Spleen (tissue), 11 donors: Measurements from ENCODE around the gene SNAPC2. TPM values are rescaled to one million over a fixed set of nuclear protein-coding genes. Genes with fewer than 3 reads are reported as not detected.
A peak's percentile ranks its signal among the peaks of the same experiment; 100 is the strongest.

ENCODE experiments used
- DNase-seq: peaks from one replicate; pipeline ENCODE4 v3.0.0-alpha.2; 2020
- H3K27ac ChIP-seq, 8 donors: fragments of 200-600 bp; sonication (generic) in 7 of 8; 1 replicate in 4 of 8; 2 replicates in 4 of 8; pipeline versions ENCODE4 v1.5.0 to v1.8.0; 2016 to 2021; ENCODE audit warnings: inconsistent platforms in 4 of 8, mild to moderate bottlenecking in 4 of 8, moderate library complexity in 1 of 8
- H3K27me3 ChIP-seq, 7 donors: fragments of 200-600 bp; sonication (generic) in 6 of 7; replicated peaks in 1 of 7; 1 replicate in 4 of 7; 2 replicates in 3 of 7; pipeline versions ENCODE4 v1.5.0 to v1.8.0; 2016 to 2021; ENCODE audit warnings: inconsistent platforms in 3 of 7, mild to moderate bottlenecking in 1 of 7
- H3K36me3 ChIP-seq, 6 donors: fragments of 200-600 bp; sonication (generic) in 5 of 6; 1 replicate in 4 of 6; 2 replicates in 2 of 6; pipeline versions ENCODE4 v1.5.0 to v1.8.0; 2016 to 2021; ENCODE audit warnings: inconsistent platforms in 2 of 6
- H3K4me1 ChIP-seq, 6 donors: fragments of 200-600 bp; sonication (generic) in 5 of 6; 1 replicate in 3 of 6; 2 replicates in 3 of 6; pipeline versions ENCODE4 v1.5.0 to v1.8.0; 2016 to 2021; ENCODE audit warnings: inconsistent platforms in 3 of 6
- H3K4me3 ChIP-seq, 8 donors: fragments of 200-600 bp; sonication (generic) in 7 of 8; 1 replicate in 4 of 8; 2 replicates in 4 of 8; pipeline versions ENCODE4 v1.5.0 to v1.8.0; 2016 to 2021; ENCODE audit warnings: inconsistent platforms in 4 of 8, mild to moderate bottlenecking in 4 of 8, moderate library complexity in 2 of 8
- H3K9me3 ChIP-seq, 8 donors: fragments of 200-600 bp; sonication (generic) in 7 of 8; 1 replicate in 4 of 8; 2 replicates in 4 of 8; pipeline versions ENCODE4 v1.5.0 to v1.8.0; 2016 to 2021; ENCODE audit warnings: inconsistent platforms in 4 of 8
- CTCF ChIP-seq, 11 experiments: fragments of 200-600 bp in 7 of 11; fragments of 450-650 bp in 4 of 11; sonication (generic) in 4 of 11; IDR thresholded peaks in 8 of 11; conservative IDR thresholded peaks in 3 of 11; 1 replicate in 7 of 11; 2 replicates in 4 of 11; pipeline versions ENCODE4 v1.4.0 to v1.8.0; 2016 to 2021; ENCODE audit warnings: antibody characterized with exemption in 11 of 11, inconsistent platforms in 4 of 11, mild to moderate bottlenecking in 1 of 11
- POLR2A ChIP-seq, 3 donors: fragments of 450-650 bp; IDR thresholded peaks; one replicate each; pipeline ENCODE4 v1.5.1; 2017; ENCODE audit warnings: antibody characterized with exemption in 3 of 3, mild to moderate bottlenecking in 1 of 3
- POLR2AphosphoS5 ChIP-seq, 3 donors: sonication (generic); formaldehyde crosslinking; IDR thresholded peaks; one replicate each; pipeline ENCODE4 v1.5.1; 2017; ENCODE audit warnings: antibody characterized with exemption in 3 of 3
- WGBS, 5 donors: extraction: QIAGEN DNeasy Blood & Tissue Kit in 3 of 5; methylation state at CpG; one replicate each; pipeline versions ENCODE4 v1.1.5 to v1.1.7; 2013 to 2018; 5-methylcytosine and 5-hydroxymethylcytosine counted together
- intact Hi-C: fragments of 100-400 bp; cut with DNase I; formaldehyde crosslinking; loops from one replicate; pipeline ENCODE4 v1.15.0; 2023; ENCODE audit warnings: low total_unique reads
- polyA plus RNA-seq, 3 donors: library from polyadenylated mRNA; stranded (reverse); fragments of 200-250 nt; gene quantifications; one replicate each; pipeline ENCODE4 v1.2.1, GENCODE V29; 2013
- total RNA-seq, 7 donors: library from RNA; depleted of rRNA in 3 of 7; stranded (reverse); fragments of >200 nt in 3 of 7; fragmentation: NEBNext Ultra II Directional in 4 of 7; extraction: Animal tissue kit (Norgen Biotek cat#: 25700) in 4 of 7; gene quantifications; one replicate each; pipeline versions ENCODE4 v1.1.0 to v1.2.1, GENCODE V29; 2016 to 2021
- donor health status: healthy with polysubstance abuse.
- donor health status: DM: no; HTN: no; CAD: no; lungs with moderate emphysema.
- donor health status: DM: no; HTN: no; CAD: no.
- donor health status: Bipolar disorder and iron deficiency.
- donor health status: healthy.
- donor health status: DM: no; HTN: no; CAD: no.
- donor health status: DM: yes; HTN: yes; CAD: no.

SNAPC2 gene
- total and polyA plus RNA-seq, 10 donors = 13.1 to 23.9 (median 18.5) TPM

GRCh38 chr19:7872306-7873204, 47.6 kb upstream of the SNAPC2 start:
- Histone ChIP-seq H3K9me3 (peaks cover 0 to 3% (median 0%) of the 10 kb centered on the region in 8 donors), H3K4me3 (peak overlapping the region in 2 of 8 donors; percentile 13 to 46), H3K4me1 (peaks cover 10 to 67% (median 59%) of the 10 kb centered on the region in 6 donors), H3K27ac (no peak overlapping the region), H3K36me3 (no peaks in the 10 kb centered on the region), H3K27me3 (peaks cover 2 to 84% (median 38%) of the 10 kb centered on the region in 7 donors)
- intact Hi-C loops = no loop called here
- no peak for TF ChIP-seq POLR2AphosphoS5 (IDR thresholded peaks at IDR 0.05)
- no peak for TF ChIP-seq POLR2A (IDR thresholded peaks at IDR 0.05)
- no peak for TF ChIP-seq CTCF (IDR thresholded peaks at IDR 0.05 in 8 of 11, conservative IDR thresholded peaks at IDR 0.05 in 3 of 11)
- DNase-seq = no peak
- 50 to 62% (median 54%) methylated on average over 22 to 47 of the region's 47 CpGs for WGBS, 5 donors

- Histone ChIP-seq H3K27me3 (peaks cover 2 to 75% (median 38%) of the 10 kb centered on the region in 7 donors), H3K27ac (no peak overlapping the region), H3K4me1 (peaks cover 8 to 61% (median 53%) of the 10 kb centered on the region in 6 donors), H3K36me3 (no peaks in the 10 kb centered on the region), H3K9me3 (peaks cover 0 to 3% (median 0%) of the 10 kb centered on the region in 8 donors), H3K4me3 (peak overlapping the region in 4 of 8 donors; percentile 22 to 66 (median 31))
- TF ChIP-seq POLR2A (IDR thresholded peaks at IDR 0.05) = no peak
- no peak for TF ChIP-seq POLR2AphosphoS5 (IDR thresholded peaks at IDR 0.05)
- intact Hi-C loops = no loop called here
- no peak for DNase-seq
- 17 to 26% (median 18%) methylated on average over 31 to 53 of the region's 53 CpGs for WGBS, 5 donors
Observed at GRCh38 chr19:7873304-7874075, 46.6 kb upstream of the SNAPC2 start.

- WGBS, 5 donors = 1 to 6% (median 2%) methylated on average over 45 to 88 of the region's 88 CpGs
- Histone ChIP-seq H3K27ac (no peak within 1 kb of the TSS), H3K36me3 (no peaks in the 10 kb centered on the region), H3K4me3 (peak within 1 kb of the TSS in 4 of 8 donors; percentile 22 to 66 (median 31)), H3K4me1 (peaks cover 2 to 53% (median 46%) of the 10 kb centered on the region in 6 donors), H3K27me3 (peaks cover 2 to 68% (median 38%) of the 10 kb centered on the region in 7 donors), H3K9me3 (peaks cover 0 to 3% (median 0%) of the 10 kb centered on the region in 8 donors)
- intact Hi-C loops = no loop called here
- DNase-seq = no peak
- TF ChIP-seq CTCF (IDR thresholded peaks at IDR 0.05 in 8 of 11, conservative IDR thresholded peaks at IDR 0.05 in 3 of 11) = no peak
- no peak for TF ChIP-seq POLR2AphosphoS5 (IDR thresholded peaks at IDR 0.05)
- no peak for TF ChIP-seq POLR2A (IDR thresholded peaks at IDR 0.05)
Observed at GRCh38 chr19:7874076-7874896, 45.9 kb upstream of the SNAPC2 start, which contains the start of gene PRR36. Gene PRR36, minus strand, starts transcription at chr19:7874390. Its CDS starts 701 bp downstream, at chr19:7873689.

- H3K4me1 ChIP-seq = peaks cover 2 to 47% (median 40%) of the 10 kb centered on the region in 6 donors
- intact Hi-C loops = no loop called here
- no peak for DNase-seq
- peak overlapping the region in 1 of 8 donors; percentile 66 for H3K4me3 ChIP-seq
- H3K27me3 ChIP-seq = peaks cover 2 to 62% (median 38%) of the 10 kb centered on the region in 7 donors
- H3K36me3 ChIP-seq = no peaks in the 10 kb centered on the region
- TF ChIP-seq POLR2A (IDR thresholded peaks at IDR 0.05) (no peak), POLR2AphosphoS5 (IDR thresholded peaks at IDR 0.05) (no peak), CTCF (IDR thresholded peaks at IDR 0.05 in 8 of 11, conservative IDR thresholded peaks at IDR 0.05 in 3 of 11) (no peak)
- no peak overlapping the region for H3K27ac ChIP-seq
- WGBS, 5 donors = 23 to 43% (median 30%) methylated on average over 10 to 12 of the region's 12 CpGs
- H3K9me3 ChIP-seq = peaks cover 0 to 3% (median 0%) of the 10 kb centered on the region in 8 donors
Observed at GRCh38 chr19:7874897-7875273, 45.3 kb upstream of the SNAPC2 start.
